HG02840 (cell line): ENCODE data around the gene ZNF202.
"Not testable (repeated sequence)": the region's sequence is repeated elsewhere in the genome, so short reads cannot be mapped to it uniquely, and the experiment has no call there.

ENCODE experiments used
- ATAC-seq: cut with Tn5 transposase; IDR thresholded peaks from one replicate; pipeline ENCODE4 v1.9.1; 2021; ENCODE audit warnings: mild to moderate bottlenecking, moderate library complexity, moderate number of reproducible peaks; ENCODE audit not compliant: unreplicated experiment, low FRiP score

ZNF202 gene

DNA sequence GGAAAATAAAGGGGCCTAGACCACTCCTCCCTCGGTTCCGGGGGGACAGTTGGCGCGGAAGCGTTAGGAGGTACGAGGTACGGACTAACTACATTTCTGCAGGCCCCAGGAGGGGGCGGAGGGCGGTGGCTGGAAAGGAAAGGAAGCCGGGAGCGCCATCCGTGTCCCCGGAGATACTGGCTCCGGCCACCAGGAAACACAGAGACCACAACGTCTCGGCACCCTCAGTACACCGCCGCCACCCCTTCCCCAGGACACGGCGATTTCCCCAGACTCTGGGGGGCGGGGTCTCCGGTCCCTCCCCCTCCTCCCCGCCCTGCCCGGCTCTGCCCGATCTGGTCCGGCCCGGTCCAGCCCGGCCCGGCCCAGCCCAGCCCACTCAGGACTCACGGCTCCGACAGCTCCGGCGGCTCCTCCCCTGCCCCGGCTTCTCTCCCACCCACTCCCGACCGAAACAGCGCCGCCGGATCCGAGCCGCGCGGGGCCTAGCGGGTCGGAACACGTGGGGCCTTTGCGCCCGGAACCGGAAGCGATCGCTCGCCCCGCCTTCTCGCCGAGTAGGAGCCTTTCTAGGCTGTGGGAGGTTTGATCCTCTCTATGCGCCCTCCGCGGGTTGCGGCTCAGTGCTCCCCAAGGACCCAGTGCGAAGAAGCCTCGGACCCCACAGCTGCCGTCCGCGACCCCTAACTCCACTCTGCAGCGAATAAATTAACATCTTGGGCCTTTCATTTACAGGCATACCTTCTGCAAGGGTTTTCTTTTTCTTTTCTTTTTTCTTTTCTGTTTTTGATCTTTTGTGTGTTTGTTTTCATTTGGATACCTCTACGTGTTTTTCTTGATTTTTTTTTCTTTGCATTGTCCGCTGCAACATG, at the start of gene ZNF202:
Gene ZNF202 (minus strand): TSS at position 502 of the 872 bp plus-strand sequence. CDS start 10,772 bp downstream, outside the sequence.
- ATAC-seq, result peak; percentile 99

DNA sequence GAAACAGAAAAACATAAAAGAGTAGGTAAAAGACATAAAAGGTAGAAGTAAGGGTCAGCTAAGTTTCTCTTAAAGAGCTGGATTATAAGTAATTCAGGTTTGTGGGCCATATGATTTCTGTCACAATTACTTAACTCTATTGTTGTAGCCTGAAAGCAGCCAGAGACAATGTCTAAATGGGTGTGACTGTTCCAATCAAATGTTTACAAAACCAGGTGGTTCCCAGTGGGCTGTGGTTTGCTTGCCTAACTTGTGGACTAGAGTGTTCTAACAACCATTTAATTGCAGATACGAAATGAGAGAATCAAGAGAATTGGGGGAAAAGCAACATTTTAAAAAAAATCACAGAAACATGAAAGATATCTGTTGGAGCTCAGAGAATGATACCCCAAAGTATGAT, 42.1 kb upstream of the ZNF202 start:
- ATAC-seq, result no peak

DNA sequence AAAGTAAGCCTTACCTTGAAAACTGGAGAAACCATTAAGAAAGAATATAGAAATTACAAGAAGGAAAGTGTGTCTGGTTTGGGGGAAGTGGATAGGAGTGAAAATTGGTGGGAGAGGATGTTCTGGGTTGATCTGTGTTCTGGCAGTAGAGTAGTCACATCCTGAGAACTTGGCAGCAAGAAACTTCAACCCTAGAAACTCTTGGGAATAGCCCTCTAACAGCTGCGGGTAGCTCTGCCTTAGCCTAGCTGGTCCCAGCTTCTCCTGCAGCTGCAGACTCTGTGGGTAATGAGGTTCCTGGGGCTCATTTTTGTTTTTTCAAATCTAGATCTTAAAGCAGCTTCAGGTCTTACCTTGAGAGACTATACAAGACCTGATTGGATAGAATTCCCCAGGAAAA, 37.1 kb upstream of the ZNF202 start:
- ATAC-seq, result no peak

DNA sequence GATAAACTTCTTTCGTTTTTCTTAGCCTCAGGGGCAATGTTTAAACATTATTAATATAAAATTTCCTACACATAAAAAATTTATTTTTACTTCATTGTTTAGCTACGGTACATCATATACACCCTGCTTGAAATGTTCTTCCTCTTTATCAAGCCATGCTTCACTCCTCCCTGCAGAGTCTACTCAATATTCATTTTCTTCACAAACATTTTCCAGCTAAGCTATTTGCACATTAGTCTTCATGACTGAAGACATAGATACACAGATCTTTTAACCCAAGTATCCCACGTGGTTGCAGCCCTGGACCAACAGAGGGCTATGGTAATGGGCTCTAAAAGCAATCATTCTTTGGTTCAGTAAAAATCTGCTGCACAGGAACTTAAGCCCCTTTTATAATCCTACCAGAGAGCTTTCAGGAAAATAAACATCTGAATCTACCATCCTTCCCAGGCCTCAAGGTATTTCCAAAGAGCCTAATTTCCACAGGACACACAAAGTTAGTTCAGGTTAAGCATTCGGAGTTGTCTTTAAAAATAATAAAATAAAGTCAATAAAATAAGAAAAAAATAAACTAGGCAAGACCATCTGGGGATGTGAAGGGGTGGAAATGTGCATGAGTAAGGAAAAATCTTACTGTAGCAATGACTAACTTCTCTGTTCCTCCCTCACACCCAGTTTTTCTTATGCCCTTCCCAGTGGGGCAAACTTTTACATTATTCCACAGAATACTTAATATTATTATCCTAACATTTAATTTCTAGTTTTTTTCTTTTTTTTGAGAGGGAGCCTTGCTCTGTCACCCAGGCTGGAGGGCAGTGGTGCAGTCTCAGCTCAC, 34.5 kb upstream of the ZNF202 start:
- ATAC-seq, result no peak

DNA sequence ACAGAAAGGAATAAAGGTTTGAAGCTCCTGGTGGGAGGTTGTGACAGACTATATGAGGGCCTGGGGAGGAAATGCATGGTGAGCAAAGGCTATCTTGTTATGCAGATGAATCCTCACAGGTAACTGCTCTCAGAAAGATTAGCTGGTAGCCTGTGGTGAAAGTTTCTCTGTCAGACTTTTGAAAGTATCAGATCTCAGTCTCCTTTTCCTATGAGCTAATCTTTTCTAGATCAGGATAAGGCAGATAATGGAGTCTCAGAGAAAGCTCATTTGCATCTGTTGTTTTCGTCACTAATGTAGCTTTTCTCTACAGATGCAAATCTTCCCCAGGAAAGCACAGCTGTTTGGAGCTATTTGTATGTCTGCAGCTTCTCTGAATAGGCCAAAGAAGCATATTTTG, 33.8 kb upstream of the ZNF202 start:
- ATAC-seq, result no peak

DNA sequence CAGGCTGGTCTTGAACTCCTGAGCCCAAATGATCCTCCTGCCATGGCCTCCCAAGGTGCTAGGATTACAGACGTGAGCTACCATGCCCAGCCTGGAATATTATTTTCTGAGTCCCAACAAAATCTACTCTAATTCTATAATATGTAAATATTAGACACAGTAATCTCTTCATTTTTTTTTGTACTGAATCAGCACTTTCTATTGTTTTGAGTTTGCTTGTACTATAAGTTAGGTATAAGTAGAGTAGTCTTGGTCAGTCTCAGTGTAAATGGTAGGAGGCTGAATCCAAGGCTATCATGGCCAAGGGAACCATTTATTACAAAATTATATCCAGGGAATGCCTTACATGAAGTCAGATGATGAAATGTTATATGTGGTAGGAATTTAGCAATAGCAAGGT, 32.5 kb upstream of the ZNF202 start:
- no peak for ATAC-seq

DNA sequence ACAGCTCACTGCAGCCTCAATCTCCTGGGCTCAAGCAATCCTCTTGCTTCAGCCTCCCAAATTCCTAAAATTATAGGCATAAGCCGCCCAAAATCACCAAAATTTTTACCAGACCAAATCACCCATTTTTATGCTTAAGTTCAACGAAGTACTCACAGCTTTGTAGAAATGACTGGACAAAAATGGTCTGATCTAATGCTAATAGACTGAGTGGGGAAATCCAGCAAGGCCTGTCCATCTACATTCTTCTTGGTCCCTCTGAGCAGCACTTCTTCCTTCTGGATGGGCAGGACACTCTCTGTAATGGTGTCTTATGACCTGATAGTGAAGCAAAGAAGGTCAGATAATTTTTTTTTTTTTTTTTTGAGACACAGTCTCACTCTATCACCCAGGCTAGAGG, 31.6 kb upstream of the ZNF202 start:
- ATAC-seq, result no peak

DNA sequence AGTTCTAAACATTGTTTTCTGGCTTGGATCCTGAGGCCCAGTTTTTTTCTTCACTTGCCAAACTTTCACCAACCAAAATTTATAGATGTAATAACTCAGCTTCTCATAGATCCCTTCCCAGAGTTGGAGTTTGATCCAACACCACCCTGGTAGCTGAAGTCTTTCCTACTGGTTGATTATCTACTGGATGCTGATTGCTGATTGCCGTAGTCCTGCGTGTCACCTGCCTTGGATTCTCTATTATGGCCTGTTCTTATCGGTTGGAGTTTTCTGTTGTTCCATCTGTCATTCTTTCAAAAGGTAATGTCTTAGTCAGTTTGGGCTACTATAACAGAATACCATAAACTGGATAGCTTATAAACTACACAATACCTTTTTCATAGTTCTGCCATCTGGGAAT, 30.2 kb upstream of the ZNF202 start:
- ATAC-seq, result no peak

DNA sequence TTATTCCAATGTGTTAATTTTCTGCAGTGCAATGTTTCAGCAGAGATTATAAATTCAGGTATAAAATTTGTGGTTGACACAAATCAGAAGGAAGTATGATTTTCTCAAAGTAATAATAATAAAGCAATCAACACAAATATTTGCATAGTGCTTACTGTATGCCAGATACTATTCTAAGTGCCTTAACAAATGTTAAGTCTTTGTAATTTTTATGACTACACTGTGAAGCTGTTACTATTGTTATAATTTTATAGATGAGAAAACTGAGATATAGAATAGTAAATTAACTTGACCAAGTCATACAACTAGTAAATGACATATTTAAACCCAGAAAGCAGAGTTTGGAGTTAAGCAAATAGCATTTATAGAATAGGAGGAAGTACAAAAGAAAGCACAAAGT, 29.3 kb upstream of the ZNF202 start:
- ATAC-seq, result no peak

DNA sequence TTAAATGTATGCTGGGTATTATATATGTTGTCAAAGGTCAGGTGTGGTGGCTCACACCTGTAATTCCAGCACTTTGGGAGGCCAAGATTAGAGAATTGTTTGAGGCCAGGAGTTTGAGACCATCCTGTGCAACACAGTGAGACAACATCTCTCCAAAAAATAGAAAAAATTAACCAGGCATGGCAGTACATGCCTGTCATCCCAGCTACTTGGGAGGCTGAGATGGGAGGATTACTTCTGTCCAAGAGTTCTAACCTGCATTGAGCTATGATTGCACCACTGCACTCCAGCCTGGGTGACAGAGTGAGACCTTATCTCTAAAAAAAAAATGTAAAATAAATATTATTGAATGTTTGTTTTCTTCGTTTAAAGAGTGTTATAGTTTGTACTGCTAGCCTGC, 24.1 kb upstream of the ZNF202 start:
- ATAC-seq, result no peak

DNA sequence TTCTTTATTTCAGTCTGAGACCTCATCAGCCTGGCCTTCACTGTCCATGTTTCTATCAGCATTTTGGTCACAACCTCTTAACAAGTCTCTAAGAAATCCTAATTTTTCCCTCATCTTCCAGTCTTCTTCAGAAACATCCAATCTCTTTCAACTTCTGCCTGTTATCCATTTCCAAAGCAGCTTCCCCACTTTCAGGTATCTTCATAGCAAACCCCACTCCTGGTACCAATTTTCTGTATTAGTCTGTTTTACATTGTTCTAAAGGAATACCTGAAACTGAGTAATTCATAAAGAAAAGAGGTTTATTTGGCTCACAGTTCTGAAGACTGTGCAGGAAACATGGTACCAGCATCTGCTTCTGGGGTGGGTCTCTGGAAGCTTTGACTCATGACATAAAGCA, 21.0 kb upstream of the ZNF202 start:
- ATAC-seq, result no peak

DNA sequence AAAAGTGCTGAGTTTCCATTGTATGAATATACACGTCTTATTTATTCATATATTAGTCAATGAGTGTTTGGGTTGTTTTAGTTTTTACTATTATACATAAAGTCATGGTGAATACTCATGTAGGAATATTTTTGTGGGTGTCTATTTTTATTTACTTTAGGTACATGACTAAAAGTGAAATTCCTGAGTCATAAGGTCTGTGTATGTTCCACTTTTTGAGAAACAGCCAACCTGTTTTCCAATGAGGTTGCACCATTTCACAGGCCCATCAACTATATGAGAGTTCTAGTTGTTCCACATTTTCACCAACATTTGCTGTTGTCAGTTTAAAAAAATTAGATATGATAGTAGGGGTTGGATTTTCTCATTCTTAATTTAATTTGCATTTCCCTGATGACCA, 19.4 kb upstream of the ZNF202 start:
- no peak for ATAC-seq

DNA sequence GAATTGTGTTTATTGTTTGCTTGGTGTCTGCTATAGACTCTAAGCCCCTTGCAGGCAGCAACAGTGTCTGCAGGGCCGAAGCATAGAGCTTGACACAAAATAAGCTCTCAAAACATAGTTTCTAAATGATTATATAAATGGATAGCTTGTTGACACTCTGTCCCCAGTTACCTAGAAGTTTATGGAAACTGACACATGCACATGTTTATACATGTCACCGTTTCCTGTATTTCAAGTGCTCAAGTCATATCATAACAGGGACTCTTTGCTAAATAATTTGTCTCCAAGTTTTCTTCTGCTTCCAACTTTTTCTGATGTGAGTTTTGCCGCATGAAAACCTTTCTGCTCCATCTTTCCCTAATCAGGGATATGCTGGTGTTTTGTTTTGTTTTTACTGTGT, 16.5 kb upstream of the ZNF202 start:
- ATAC-seq, result no peak

DNA sequence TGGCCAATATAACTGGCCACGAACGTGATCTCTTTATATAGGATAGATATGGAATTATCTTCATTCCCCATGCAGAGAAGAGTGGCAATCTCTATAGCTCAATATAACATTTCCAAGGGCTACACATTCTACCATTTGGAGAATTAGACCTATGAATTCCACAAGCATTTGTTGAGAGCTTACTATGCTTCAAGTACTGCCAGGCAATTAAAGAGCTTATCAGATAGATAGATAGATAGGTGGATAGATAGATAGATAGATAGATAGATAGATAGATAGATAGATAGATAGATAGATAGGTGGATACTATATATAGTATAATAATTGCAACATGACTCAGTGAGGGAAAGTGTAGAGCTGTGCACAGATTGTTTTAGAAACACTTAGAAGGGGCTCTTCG, 14.4 kb upstream of the ZNF202 start:
- no peak for ATAC-seq

DNA sequence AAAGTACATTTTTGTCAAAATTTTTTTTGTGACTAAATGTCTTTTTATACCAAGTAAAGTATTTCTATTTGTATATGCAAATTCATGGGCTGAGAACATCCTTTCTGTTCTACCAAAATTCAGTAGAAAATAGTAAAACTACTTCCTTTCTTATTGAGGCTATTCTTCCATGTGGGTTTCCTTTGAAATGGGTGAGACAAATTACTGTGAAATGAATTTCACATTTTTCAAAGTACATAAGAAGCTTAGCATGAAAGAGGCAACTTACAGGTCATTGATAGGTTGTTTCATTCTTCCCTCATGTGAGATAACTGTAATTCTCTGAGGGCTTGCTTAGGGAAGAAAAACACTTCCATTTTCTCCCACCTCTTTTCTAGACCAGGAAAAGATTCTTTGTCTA, 13.9 kb upstream of the ZNF202 start:
- no peak for ATAC-seq

DNA sequence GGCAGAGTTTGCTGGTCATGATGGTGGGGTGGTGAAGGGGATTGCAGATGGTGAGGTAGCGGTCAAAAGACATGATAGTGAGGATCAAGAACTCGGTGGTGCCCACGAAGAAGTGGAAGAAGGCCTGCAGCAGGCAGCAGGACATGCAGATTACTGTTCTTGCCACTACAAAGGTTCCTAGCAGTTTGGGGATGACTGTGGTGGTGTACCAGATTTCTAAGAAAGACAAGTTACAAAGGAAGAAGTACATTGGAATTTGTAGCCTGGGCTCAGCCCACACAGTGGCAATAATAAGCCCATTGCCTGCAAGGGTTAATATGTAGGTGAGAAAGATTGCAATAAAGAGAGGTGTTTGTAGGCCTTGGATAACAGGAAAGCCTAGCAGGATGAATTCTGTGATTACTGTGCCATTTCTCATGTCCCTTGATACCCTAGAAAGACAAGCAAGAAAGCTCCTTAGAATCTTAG, 12.7 kb upstream of the ZNF202 start, which contains the start of gene OR6X1:
Gene OR6X1 (minus strand): TSS at position 418 of the 468 bp plus-strand sequence. CDS start 0 bp downstream, at position 418.
- no peak for ATAC-seq

DNA sequence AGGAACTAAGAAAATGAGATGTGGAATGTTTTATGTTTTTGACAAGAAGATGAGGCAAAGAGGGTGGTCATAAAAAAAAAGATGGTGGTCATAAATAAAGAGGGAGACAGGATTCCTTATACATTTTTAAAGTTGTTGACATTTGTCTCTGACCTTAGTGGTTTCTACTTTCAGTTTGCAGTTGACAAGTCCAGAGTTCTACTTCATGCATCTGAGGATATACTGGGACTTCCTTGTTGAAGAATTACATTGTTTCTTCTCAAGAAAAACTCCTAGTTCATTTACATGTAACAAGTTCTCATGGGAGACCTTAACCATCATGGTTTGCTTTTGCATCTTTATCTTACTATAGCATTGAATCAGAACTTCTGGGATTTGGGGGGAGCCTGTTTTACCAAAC, 11.7 kb upstream of the ZNF202 start:
- no peak for ATAC-seq

DNA sequence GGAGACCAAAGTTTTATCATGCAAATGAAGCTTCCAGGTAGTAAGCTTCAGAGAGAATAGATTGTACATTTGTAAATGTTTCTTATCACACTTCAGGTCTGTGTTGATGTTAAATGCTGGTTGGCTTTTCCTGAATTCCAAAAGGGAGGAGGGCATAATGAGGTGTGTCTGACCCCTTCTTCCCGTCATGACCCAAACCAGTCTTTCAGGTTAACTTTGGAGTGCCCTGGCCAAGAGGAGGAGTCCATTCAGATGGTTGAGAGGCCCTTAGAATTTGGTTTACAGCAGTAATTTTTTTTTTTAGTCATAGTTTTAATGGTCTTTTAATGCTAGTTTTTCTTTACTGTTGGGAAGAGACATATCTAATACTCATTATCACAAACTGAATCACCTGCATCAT, 10.3 kb upstream of the ZNF202 start:
- ATAC-seq, result no peak

DNA sequence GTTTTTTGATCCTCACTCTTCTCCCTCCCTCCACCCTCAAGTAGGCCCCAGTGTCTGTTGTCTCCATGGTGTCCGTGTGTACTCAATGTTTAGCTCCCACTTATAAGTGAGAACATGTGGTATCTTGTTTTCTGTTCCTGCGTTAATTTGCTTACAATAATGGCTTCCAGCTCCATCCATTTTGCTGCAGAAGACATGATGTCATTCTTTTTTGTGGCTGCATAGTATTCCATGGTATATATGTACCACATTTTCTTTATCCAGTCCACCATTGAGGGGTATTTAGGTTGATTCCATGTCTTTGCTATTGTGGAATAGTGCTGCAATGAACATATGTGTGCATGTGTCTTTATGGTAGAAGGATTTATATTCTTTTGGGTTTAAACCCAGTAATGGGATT, 6.9 kb upstream of the ZNF202 start:
- ATAC-seq, result not testable (repeated sequence)

DNA sequence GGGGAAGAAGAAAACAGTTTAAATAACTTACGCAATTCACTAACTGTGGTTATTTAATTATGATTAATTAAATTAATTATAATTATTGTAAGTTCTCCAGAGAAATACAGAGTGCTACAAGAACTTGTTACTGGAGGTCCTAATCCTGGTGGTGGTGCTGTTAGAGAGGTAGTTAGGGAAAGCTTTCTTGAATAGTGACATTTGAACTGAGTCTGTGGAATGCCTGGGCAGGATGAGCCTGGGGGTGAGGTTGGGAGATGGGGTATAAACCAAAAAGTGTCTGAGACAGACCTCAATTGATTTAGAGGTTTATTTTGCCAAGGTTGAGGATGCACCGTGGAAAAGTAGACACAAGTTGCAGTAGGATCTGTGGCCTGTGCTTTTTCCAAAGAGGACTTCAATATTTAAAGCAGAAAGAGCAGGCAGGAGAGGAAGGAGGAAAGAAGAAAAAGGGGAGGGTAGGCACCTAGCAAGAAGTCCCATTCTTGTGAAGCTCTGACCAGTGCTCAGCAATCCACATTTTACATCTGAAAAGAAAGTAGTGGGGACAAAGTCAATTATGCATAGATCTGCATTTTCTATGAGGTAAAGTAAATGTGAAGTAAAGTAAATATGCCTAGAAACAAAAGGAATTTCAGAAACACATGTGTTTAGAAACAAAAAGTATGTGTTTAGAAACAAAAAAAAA, 4.4 kb upstream of the ZNF202 start:
- ATAC-seq, result no peak

DNA sequence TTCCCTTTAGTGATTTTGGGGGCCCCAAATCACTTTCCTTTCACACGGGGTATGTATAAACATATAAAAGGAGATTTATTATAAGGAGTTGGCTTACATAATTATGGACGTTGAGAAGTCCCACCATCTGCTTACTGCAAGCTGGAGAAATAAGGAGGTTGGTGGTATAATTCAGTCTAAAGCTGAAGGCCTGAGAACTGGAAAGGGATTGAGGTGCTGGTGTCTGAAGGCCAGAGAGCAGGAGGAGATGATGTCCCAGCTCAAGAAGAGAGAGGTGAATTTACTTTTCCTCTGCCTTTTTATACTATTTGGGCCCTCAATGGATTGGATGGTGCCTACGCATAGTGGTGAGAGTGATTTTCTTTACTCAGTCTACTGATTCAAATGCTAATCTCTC, 1.3 kb upstream of the ZNF202 start:
- ATAC-seq, result no peak
